GM12864 (cell line): ENCODE measurements around the gene VAV3.

Experiments used
- DNase-seq: peaks from one replicate; pipeline ENCODE4 v3.0.0-alpha.2; 2011; ENCODE audit warnings: low read depth
- H3K4me3 ChIP-seq: 2 replicates; pipeline ENCODE4 v1.5.1; 2011; ENCODE audit warnings: mild to moderate bottlenecking, low read depth, low read length, control low read depth
- TF ChIP-seq, protein P1 (sequence below): IDR thresholded peaks from 2 replicates; pipeline ENCODE4 v1.5.1; 2011; ENCODE audit warnings: low read depth, mild to moderate bottlenecking, moderate library complexity, low read length, control low read depth, inconsistent platforms; ENCODE audit errors: missing control alignments

The VAV3 gene

GRCh38 chr1:107940017-107940577 lies 24.9 kb downstream of the VAV3 start:
- DNase-seq, result no peak
- H3K4me3 ChIP-seq, result no peak overlapping the region
- TF ChIP-seq, protein P1, sequence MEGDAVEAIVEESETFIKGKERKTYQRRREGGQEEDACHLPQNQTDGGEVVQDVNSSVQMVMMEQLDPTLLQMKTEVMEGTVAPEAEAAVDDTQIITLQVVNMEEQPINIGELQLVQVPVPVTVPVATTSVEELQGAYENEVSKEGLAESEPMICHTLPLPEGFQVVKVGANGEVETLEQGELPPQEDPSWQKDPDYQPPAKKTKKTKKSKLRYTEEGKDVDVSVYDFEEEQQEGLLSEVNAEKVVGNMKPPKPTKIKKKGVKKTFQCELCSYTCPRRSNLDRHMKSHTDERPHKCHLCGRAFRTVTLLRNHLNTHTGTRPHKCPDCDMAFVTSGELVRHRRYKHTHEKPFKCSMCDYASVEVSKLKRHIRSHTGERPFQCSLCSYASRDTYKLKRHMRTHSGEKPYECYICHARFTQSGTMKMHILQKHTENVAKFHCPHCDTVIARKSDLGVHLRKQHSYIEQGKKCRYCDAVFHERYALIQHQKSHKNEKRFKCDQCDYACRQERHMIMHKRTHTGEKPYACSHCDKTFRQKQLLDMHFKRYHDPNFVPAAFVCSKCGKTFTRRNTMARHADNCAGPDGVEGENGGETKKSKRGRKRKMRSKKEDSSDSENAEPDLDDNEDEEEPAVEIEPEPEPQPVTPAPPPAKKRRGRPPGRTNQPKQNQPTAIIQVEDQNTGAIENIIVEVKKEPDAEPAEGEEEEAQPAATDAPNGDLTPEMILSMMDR, result no peak

GRCh38 chr1:107939256-107939655 lies 25.7 kb downstream of the VAV3 start:
- no peak for DNase-seq
- no peak overlapping the region for H3K4me3 ChIP-seq
- TF ChIP-seq, protein P1, result no peak

GRCh38 chr1:107936498-107937481 lies 28.2 kb downstream of the VAV3 start:
- TF ChIP-seq, protein P1, result no peak
- no peak for DNase-seq
- no peak overlapping the region for H3K4me3 ChIP-seq

- DNase-seq, result peak; percentile 73
- TF ChIP-seq, protein P1, result no peak
- H3K4me3 ChIP-seq, result no peak overlapping the region
Measured at GRCh38 chr1:107935396-107936064, 29.4 kb downstream of the VAV3 start.

DNA sequence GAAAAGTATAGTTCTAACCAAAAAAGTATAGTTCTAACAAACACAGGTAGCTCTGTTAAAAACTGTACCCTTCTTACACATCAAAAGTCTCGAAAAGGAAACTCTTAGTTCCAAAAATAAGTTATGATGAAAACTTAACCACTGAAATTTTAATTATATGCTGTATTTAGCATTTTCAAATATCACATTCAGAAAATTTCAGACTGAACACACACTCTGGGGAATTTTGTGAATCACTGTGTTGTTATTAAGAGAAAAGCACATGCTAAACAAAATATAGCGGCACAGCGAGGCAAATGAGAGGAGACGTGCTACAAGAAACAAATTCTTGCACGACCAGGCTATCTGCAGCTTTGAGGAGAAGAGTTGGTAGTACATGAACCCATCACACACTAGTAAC lies 30.4 kb downstream of the VAV3 start:
- no peak for DNase-seq
- TF ChIP-seq, protein P1, result no peak
- peak overlapping the region; percentile 7; the same call in 1 of the 2 replicates for H3K4me3 ChIP-seq

DNA sequence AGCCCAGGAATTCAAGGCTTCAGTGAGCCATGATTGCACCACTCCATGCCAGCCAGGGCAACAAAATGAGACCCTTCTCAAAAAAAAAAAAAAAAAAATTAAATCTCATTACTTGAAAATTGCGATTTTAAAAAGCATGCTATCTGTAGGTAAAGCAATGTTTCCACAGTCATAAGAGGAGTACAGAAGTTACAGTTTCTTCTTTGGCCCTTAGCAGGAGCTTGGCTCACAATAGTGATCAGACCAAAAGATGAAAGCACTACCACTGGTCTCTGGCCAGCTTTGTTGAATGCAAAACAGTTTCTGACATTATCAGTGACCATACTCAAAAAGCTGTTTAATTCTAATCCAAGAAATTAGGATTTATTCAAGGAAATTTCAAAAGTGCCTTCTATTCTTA lies 31.2 kb downstream of the VAV3 start:
- DNase-seq, result no peak
- H3K4me3 ChIP-seq, result no peak overlapping the region
- TF ChIP-seq, protein P1, result no peak
